HG03103 (cell line): Measurements from ENCODE around the gene GUK1.

ENCODE experiments used
- ATAC-seq: cut with Tn5 transposase; IDR thresholded peaks from one replicate; pipeline ENCODE4 v1.9.1; 2021; ENCODE audit warnings: low read depth; ENCODE audit not compliant: unreplicated experiment

Gene GUK1

DNA sequence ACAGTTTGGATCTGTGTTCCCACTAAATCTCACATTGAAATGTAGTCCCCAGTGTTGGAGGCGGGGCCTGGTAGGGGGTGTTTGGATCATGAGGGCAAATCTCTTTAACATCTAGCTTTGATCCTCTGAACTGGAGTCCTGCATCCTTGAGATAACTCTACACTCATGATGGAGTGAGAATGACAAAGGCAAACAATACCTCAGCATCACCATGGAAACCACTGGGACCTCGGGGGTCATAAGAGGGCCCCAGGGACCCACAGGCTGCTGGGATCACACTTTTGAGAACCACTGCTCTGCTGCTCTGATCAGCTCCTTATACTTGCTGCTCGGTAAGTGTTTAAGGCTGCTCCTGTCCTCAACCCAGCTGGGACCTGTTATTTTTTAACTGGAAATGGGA lies 54.4 kb downstream of the GUK1 start:
- ATAC-seq, result no peak

DNA sequence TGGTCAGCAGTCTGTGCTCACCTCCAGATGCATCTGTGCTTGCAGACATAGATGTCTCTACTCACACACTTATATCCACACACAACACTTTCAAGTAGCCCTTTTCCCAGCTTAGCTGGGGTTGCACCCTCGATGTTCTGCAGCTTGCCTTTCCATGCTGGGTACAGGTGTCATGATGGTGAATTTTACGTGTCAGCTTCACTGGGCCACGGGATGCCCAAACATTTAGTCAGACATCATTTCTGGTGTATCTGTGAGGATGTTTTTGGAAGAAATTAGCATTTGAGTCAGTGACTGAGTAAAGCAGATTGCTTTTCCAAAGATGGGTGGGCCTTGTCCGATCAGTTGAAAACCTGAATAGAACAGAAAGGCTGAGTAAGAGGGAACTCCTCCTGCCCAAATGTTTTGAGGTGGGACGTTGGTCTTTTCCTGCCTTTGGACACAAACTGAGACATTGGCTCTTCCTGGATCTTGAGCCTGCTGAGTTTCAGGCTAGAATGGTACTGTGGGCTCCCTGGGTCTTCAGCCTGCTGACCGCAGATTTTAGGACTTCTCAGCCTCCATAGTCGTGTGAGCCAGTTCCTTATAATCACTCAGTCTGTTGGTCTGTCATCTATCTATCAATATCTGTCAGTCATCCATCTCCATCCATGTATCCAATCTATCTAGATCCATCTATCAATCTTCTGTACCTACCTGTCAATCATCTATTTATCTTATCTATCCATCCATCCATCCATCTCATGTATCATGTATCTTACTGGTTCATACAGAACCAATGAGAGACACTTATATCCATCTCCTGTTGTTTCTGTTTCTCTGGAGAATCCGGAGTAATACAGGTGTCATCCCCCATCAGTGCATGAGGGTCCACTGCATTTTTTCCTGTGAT lies 55.1 kb downstream of the GUK1 start:
- no peak for ATAC-seq

DNA sequence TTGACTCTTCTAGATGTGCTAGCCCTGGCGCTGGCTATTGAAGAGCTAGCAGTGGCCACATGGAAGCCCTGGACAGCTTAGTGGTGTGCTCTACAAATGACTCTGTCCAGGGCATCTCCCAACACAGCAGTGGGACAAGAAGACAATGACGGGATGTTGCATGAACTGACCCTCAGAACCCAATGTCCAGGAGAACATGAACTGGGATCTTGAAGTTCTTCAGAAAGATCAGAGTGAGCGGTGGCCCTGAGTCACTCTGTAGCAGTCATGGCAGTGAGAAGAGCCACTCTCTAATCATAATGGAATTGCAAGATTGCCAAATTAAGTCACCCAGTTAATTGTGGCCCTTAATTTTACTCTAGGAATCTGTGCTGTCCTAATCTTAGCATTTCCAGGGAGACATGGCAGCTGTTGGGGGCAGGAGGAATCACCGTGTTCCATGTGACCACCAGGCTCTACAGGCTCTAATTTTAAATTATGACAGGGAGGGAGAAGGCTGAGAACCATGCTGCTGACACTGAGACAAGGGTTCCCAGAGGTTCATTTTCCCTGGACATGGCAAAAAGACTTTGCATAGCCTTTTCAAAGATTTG lies 57.6 kb downstream of the GUK1 start:
- ATAC-seq, result no peak
